Activated CD8-positive, alpha-beta memory T cell treated with anti-CD3 and anti-CD28 coated beads for 4 hours (primary cell): Measurements from ENCODE around the gene RAB7B.
"Not testable (repeated sequence)": the region's sequence is repeated elsewhere in the genome, so short reads cannot be mapped to it uniquely, and the experiment has no call there.

Experiments
- DNase-seq, 2 donors: peaks; one replicate each; pipeline ENCODE4 v3.0.0-alpha.2; 2020; ENCODE audit warnings: low read depth in 2 of 2

RAB7B gene, protein sequence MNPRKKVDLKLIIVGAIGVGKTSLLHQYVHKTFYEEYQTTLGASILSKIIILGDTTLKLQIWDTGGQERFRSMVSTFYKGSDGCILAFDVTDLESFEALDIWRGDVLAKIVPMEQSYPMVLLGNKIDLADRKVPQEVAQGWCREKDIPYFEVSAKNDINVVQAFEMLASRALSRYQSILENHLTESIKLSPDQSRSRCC

DNA sequence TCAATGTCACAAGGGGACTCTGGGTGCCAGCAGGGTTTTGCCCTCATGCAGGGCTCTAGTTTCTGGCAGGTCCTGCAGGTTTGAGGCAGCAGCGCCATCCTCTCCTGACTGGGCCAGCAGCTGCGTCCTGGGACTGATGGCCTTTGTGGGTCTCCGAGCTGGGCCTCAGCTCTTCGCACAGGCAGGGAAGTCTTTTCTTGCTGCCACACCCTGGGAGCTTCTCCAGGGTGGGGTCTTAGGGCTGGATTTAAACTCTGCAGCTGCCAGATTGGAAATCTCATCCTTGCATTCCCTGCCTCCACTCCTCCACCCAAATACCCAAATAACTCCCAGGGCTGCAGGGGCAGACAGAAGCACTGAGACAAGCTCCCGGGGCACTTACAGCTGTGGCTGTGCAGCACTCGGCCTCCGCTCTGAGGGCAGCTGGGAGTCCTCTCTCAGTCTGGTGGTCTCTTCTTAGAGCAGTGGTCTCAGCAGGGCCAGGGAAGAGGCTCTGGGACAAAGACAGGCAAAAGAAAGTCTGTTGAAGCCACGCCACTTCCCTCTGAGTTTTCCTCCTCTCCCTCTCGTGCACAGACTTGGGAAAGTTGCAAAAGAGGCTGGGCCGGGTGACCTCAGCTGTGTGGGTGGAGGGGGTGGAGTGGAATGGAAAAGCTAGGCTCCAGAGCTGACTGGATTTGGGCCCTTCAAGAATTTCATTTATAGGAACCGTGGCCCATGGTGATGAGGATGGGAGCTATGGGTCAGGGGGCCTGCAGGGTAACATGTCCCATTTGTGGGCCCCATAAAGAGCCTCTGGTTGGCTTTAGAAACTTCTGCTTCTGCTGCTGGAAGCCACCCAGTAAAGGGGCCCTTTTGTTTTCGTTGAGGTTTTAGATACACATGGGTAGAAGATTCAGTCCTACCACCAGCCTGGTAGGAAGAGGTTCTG lies at the start of gene RAB7B:
Gene RAB7B, minus strand, starts transcription at position 525 of the 931 bp plus-strand sequence. CDS start 9,260 bp downstream, outside the sequence.
- DNase-seq, result no peak

DNA sequence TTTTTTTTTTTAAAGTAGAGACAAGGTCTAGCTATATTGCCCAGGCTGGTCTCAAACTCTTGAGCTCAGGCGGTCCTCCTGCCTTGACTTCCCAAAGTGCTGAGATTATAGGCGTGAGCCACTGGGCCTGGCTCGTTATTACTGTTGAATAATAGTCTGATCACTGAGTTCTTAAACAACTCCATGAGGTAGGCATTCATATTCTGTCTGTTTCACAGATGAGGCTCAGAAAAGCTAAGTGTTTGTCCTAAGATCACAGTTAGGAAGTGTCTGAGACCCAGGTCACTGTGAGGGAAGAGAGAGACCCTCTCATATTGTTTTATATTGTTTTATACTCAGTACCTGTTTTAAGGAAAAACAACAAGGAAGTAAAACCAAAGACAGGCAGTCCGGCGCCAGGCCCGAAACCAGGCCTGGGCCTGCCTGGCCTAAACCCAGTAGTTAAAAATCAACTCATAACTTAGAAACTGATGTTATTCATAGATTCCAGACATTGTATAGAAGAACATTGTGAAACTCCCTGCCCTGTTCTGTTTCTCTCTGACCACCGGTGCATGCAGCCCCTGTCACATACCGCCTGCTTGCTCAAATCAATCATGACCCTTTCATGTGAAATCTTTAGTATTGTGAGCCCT lies 49.2 kb upstream of the RAB7B start:
- DNase-seq, result not testable (repeated sequence)

DNA sequence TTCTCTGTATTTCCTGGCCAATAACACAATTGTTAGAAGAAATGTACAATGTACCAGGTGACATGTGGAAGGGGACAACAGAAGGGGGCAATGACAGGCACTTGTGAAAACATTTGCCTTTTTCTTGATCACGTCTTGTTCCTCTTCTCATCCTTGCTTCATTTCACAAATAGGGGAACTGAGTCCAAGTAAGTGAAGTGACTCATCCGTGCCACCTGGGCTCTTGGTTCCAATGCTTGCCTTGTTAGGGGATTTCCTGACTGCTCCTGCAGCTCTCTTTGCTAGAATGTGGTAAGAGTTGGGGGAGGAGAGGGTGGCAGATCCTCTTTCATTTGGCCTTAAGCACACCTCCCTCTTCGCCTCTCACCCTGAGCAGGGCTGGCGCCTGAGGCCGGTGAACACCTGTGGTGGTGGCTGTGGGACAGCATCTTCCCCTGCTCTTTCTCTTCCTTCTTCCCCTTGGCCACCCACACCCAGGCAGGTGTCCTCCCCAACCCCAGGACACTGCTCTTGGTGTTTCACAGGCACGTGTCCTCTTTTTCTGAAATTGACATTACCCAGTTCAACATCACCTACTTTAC lies 47.5 kb upstream of the RAB7B start:
- DNase-seq, result peak; percentile 4 to 26

DNA sequence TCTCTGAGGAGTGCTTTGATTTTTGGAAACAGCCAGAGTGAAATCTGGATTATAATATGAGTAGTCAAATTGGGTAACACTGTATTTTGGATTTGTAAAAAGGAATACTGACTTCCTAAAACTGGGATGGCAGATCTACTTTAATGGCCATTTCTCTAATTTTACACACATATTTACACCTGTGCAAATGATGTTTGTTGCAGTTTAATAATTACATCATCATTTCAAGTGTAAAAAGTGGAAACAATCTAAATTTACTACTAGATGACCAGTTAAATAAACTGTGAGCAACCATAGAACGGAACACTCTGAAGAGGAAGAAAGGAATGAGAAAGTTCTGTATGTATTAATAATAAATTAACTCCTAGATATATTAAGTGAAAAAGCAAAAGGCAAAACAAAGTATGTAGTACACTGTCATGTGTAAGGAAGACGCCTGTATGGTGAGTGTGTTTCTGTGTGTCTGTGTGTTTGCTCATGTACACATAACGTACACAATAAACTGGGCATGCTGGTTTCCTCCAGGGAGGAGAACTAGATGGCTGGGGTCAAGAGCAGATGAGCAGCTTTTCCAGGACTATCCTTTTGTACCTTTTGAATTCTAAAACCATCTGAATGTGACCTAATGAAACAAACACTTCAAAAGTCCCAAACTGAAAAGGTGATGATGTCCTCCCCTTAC lies 46.9 kb upstream of the RAB7B start:
- DNase-seq, result no peak

DNA sequence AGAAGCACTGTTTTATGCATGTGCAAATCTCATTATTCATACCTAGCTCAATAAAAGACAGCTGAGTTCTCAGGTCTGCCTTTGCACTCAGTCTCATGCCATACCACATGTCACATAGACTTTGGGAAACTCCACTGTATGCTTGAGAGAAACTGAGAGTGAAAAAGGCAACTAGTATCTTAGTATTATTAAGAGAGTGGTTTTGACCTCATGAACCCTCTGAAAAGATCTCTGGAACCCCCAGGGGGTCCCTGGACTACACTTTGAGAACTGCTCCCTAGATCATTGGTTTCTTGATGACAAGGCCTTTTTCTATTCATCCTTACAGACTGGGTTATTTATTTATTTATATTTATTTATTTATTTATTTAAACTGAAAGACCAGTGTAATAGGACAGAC lies 46.1 kb upstream of the RAB7B start:
- DNase-seq, result no peak

DNA sequence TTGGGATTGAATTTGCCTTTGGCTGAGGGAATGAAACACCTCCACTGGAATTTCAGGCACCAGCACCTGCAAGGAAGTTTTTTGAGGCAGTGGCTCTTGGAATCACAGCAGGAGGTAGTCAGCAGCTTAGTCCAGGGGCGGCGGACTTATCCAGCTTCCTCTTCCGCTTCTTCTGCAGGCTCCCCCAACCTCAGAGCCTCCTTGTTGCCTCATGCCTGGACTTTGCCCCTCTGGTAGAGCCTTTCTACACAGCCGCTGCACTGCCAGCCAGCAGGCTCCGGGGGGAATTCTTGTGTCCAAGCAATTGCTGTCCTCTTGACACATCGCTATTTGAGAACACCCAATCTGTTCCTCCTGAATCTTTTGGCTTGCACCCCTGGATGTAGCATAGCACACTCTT lies 45.4 kb upstream of the RAB7B start:
- no peak for DNase-seq

DNA sequence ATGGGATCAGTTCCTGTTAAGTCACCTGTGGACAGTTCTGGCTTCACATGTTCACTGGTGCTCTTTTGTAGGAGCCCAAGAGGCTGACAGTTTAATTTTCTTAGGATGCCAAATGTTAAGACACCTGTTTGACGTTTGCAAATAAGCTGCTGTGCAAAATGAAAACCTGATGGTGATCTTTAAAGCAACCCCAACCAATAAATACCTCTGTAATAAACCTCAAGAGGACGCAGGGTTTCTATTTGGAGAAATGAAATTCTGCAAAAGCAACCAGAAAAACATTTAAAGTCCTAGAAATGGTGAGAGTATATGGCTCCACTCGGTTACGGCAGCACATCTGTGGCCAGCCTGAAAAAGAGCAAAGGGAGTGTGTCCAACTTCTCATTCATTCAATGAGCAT lies 44.1 kb upstream of the RAB7B start:
- DNase-seq, result no peak

DNA sequence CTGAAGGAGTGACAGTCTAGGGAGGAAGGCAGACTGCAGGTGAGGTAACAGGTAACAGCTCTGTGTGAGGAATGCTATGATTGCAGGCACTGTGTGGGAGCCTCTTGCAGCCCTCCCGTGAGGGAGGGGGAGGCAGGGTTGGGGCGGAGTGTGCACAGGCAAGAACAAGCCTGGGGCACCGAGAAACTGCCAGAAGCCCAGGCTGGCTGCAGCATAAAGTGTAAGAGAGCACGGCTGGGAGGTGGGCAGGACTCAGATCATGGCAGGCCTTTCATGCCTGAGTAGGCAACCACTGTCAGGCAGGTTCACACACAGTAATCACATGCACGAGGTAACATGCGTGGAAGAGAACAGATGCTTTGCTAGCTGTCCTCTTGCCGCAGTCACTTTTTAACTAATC lies 38.4 kb upstream of the RAB7B start:
- DNase-seq, result no peak

DNA sequence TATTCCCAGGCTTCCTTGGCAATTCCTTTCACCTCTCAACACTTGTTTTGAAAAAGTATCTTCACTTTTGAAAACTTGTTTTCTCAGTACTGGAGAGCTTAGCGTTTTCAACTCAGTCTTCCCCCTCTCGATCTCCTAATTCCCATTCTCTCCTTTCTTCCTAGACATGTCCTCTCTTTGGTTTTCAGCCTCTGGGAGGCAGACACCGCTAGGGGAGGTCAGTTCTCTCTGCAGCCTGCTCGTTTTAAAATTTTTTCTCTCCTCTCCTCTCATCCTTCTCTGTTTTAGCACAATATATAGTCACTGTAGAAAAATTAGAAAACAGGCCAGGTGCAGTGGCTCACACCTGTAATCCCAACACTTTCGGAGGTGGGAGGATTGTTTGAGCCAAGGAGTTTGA lies 37.1 kb upstream of the RAB7B start:
- DNase-seq, result no peak

DNA sequence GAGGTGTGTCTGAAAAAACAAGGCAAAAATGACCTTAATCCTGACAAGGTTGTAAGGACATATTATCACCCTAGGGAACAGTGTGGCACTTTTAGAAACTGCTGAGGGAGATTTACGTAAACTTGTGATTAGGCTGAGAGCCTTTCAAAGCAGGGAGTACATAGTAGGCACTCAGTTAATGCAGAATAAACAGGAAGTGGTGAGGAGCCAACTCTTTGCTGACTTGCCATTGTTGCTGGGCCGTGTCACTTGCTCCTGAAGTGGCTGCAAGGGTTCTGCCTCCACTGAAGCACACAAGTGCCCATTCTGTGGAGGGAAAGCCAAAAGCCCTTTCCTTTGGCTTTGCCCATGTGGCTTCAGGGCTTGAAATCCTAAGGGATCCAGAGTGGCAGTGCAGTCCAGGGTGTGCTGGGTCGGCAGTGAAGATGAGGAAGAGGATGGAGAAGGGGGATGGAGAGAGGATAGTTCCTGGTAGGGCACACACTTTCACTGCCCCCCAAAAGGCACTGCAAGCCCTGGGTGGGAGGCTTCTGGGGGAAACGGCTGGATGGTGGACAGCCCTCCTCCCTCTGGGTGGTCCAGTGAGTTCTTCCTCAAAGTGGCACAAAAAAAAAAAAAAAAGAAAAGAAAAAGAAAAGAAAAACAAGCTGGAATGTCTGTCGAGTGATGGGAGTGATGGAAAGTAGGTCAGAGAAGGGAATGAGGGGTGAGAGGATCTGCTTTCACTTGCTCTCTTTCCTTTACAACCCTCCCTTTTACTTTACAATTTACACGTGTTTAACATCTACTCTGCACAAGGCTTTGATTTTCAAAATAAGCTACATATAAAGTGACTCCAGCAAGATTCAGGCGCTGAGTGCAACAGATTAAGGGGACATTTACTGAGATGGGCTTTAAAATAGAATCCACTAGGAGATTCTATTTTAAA lies 36.1 kb upstream of the RAB7B start:
- no peak for DNase-seq

DNA sequence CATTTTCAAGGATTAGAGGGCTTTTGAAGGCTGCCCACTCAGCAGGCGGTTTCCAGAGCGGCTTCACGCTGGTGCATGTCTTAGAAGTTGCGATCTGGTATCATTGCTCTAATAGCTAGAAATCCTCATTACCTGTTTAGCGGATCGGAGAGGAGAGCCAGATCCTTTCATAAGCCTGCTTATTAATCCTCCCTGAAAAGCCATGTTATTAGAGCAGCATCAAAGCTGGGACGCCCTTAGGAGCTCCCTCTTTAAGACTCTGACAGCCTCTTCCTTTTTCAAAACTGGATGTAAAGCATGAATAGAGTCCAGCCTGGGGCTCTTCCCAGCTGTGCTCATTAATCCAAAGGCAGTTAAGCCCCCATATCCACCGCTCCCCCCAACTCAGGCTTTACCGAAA lies 34.4 kb upstream of the RAB7B start:
- no peak for DNase-seq

DNA sequence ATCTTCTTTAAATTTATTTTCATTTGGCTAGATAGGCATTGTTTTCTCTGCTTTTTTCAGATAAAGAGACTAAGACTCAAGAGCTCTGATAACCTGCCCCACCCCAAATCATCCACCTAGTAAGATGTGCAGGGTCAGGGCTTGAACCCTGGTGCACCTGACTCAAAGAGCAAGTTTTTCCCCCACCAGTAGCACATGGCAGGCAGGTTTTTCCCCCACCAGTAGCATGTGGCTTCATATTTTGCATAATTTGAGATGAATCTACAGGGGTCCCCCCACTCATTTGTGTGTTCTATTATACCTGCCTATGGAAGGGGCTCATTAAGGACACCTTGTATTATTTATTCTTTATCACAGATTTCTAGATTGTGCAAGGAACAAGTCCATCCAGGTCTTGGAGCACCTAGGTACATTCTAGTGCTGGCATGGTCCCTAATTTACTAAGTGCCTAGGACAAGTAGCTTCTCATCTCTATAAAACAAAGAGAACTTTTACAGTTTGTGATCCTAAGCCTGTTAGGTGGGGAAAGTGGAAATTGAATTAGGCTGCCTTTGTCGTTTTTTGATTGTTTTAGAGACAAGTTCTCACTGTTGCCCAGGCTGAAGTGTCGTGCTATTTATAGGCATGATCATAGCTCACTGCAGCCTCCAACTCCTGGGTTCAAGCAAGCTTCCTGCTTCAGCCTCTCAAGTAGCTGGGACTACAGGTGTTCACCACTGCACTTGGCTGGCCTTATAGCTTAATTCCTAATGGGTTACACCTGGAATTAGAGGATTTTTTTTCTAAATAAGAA lies 33.7 kb upstream of the RAB7B start:
- DNase-seq, result no peak

DNA sequence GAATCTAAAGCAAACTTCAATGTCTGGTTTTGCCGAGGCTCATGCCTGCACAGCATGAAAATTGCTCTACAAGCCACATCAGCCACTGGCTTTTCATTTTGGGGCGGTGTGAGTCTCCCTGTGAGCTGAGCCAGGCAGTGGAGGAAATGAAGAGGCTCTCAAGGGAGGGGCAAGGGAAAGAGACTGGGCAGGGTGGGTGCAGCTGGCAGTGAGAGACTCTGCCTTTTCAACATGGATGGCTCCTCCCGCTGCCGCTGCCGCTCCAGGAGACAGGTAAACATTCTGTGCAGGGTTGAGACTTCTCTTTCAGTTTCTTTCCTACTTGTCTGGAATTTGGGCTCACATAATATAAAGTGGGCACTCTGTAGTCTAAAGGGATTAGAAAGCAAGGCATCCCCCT lies 31.8 kb upstream of the RAB7B start:
- DNase-seq, result no peak

DNA sequence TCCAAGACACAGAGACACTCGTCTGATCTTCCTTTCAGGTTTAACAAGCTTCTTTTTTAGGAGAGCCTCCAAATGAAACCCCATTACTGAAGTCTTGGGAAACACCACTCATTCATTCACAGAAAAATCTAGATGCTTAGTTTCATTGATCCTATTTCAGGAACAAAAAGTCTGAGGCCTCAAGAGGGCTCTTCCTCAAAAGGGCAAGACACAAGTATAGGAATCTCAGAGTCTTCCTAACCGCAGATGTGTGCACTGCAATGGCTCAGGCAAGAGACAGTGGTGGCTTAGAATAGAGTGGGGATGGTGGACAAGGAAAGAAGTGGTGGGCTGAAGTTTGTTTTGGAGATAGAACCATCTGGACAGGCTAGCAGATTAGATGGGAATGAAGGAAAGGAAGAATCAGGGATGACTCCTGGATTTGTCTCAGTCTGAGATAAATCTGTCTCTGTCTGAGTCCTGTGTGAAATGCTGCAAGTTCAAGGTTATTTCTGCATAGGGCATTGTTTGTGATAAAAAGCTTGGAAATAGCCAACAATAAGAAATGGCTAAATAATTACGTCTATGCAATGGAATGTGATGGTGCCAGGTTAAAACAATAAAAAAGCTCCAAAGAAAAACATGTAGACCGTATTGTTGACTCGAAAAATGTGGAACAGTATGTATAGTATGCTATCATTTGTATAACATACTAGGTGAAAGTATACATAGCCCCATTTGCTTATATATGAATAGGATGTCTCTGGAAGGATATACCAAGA lies 29.4 kb upstream of the RAB7B start:
- no peak for DNase-seq

DNA sequence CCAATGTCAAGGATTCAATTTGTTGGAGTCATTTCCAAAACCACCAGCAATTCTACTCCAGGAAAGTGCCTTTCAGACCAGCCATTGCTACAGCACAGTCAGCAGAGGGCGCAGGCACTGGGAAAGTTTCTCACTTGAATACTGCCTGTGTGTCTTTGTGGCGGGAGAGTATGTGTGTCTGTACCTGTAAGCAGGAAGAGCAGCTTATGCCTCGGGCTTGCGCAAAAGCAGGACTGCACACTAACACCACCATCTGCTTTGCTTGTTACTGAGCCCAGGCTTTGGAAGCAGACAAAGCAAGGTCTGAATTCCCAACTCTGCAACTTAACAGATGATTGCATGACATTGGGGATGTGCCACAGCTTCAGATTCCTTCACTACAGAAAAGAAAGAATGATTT lies 27.5 kb upstream of the RAB7B start:
- DNase-seq, result peak; percentile 9 to 31

DNA sequence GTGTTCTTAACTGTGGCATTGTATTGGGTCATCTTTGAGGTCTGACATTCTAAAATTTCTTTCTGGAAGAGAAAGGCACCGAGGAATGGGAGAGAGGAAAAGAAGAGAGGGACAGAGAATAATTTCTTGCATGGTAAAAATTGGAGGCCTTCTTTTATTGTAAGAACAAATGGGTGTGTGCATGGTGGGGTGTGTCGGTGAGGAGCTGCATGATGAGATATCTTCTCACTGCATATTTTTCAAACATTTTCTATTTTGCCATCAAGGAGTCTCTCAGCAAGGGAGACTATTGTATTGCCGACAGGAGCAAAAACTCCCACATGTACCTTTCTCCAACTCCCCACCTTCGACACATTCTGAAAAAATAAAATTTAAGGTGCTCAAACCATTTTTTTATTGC lies 27.0 kb upstream of the RAB7B start:
- no peak for DNase-seq

DNA sequence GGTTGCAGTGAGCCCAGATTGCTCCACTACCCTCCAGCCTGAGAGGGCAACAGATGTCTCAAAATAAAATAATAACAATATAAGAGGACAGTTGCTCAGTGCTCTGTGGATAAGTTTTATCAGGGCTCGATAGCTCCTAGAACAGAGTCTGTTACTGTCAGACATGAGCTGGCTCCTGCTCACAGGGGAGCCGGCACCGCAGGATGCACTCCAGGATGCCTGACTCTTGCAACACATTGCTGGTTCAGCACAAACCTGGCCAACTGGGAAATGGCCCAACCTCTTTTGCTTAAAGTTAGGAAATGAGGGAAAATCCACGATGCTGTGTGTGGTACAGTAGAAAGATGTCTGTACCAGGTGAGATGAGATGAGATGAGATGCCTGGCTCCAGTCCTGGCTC lies 26.3 kb upstream of the RAB7B start:
- no peak for DNase-seq

DNA sequence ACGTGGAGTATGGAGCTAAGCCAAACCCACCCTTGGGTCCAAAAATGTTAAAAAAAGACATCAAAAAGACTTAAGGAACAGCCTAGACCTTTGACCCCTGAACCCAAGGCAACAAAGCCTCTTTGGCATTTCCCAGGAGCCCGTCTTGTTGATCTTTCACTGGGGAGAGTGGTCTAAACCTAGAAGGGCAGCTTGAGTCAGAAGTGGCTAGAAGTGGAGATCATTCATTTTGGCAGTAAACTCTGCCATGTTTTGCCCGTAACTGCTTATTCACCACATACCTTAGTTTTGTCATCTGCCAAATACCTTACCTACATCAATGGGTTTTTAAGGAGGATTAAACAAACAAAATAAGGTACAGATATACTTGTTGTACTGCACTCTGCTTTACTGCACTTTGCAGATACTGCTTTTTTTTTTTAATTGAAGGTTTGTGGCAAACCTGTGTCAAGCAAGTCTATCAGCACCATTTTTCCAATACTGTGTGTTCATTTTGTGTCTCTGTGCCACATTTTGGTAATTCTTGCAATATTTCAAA lies 22.2 kb upstream of the RAB7B start:
- DNase-seq, result no peak

DNA sequence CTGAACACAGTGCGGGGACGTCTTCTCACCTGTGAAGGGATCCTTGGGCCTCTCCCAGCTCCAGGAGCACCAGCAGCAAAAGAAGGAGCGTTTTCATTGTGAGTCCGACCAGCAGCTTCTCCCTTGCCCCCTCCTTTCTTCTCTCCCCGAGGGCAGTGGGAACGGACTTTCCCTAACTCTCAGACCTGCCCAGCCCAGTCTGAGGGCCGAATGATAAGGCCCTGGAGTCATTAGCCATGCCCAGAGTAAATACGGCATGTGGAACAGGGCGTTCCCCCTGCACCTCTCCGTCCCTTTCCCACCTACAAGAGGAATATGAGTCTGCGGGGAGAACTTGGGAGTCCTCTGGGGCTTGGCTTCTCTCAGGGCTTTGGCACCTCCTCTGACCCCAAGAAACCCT lies 20.5 kb upstream of the RAB7B start, which contains the start of gene CTSE:
Gene CTSE, minus strand, starts transcription at position 201 of the 400 bp plus-strand sequence. Its CDS starts 104 bp downstream, at position 97.
- DNase-seq, result no peak
